GM21576 (cell line): ENCODE measurements around the gene WLS.

ENCODE experiments used
- ATAC-seq: cut with Tn5 transposase; IDR thresholded peaks from one replicate; pipeline ENCODE4 v1.9.1; 2021; ENCODE audit warnings: mild to moderate bottlenecking, moderate library complexity; ENCODE audit not compliant: unreplicated experiment

WLS gene

GRCh38 chr1:68142036-68142435 is 90.3 kb downstream of the WLS start:
- ATAC-seq: no peak

- no peak for ATAC-seq
These were observed 91.0 kb downstream of the WLS start for GRCh38 chr1:68141071-68142021.

- ATAC-seq: no peak
These were observed 91.8 kb downstream of the WLS start for GRCh38 chr1:68140536-68140935.

GRCh38 chr1:68136187-68136586 is 96.1 kb downstream of the WLS start:
- no peak for ATAC-seq

- no peak for ATAC-seq
These were observed 99.7 kb downstream of the WLS start for GRCh38 chr1:68132426-68133130.

GRCh38 chr1:68131261-68131660 is 101.1 kb downstream of the WLS start:
- no peak for ATAC-seq

GRCh38 chr1:68129536-68130250 is 102.6 kb downstream of the WLS start:
- ATAC-seq: no peak

- no peak for ATAC-seq
These were observed 103.5 kb downstream of the WLS start for GRCh38 chr1:68128820-68129219.

- no peak for ATAC-seq
These were observed 104.2 kb downstream of the WLS start for GRCh38 chr1:68128157-68128556.

GRCh38 chr1:68121536-68121935 is 110.8 kb downstream of the WLS start:
- ATAC-seq: no peak

GRCh38 chr1:68120136-68120791 is 112.1 kb downstream of the WLS start:
- peak; percentile 67 for ATAC-seq

GRCh38 chr1:68119445-68119844 is 112.9 kb downstream of the WLS start:
- no peak for ATAC-seq

- ATAC-seq: no peak
These were observed 114.9 kb downstream of the WLS start for GRCh38 chr1:68117416-68117815.

- ATAC-seq: no peak
These were observed 115.6 kb downstream of the WLS start for GRCh38 chr1:68116643-68117235.

GRCh38 chr1:68115308-68115707 is 117.0 kb downstream of the WLS start:
- no peak for ATAC-seq

- ATAC-seq: no peak
These were observed 118.4 kb downstream of the WLS start for GRCh38 chr1:68113966-68114365.

GRCh38 chr1:68112835-68113243 is 119.5 kb downstream of the WLS start:
- no peak for ATAC-seq

- no peak for ATAC-seq
These were observed 120.5 kb downstream of the WLS start for GRCh38 chr1:68111519-68112436.

- no peak for ATAC-seq
These were observed 124.6 kb downstream of the WLS start for GRCh38 chr1:68107771-68108170.
